SK-N-SH treated with all-trans-retinoic acid at 6 μM for 48 hours (cell line): Measurements from ENCODE around the gene MDM4.

Source experiments
- ATAC-seq: fragments of 200-7000 bp; cut with Tn5 transposase; 3 replicates; pipeline ENCODE4 v1.9.1; 2020; ENCODE audit warnings: mild to moderate bottlenecking, moderate library complexity
- ARNTL ChIP-seq: fragments of 450-650 bp; formaldehyde crosslinking; IDR thresholded peaks from 2 replicates; pipeline ENCODE4 v1.5.0; 2020; ENCODE audit warnings: low read depth, mild to moderate bottlenecking, moderate library complexity, borderline replicate concordance
- BACH2 ChIP-seq: fragments of 250-450 bp; sonication (Bioruptor Pico); IDR thresholded peaks from 2 replicates; pipeline ENCODE4 v1.9.0; 2021; ENCODE audit warnings: mild to moderate bottlenecking, borderline replicate concordance
- CSDC2 ChIP-seq: fragments of 250-450 bp; sonication (Bioruptor Pico); IDR thresholded peaks from 2 replicates; pipeline ENCODE4 v1.5.0; 2020; ENCODE audit warnings: mild to moderate bottlenecking, moderate library complexity
- ESRRG ChIP-seq: fragments of 250-450 bp; sonication (Bioruptor Pico); IDR thresholded peaks from 2 replicates; pipeline ENCODE4 v1.6.1; 2021; ENCODE audit warnings: mild to moderate bottlenecking
- GLIS3 ChIP-seq: fragments of 250-450 bp; sonication (Bioruptor Pico); IDR thresholded peaks from 2 replicates; pipeline ENCODE4 v1.5.0; 2020; ENCODE audit warnings: mild to moderate bottlenecking, moderate library complexity
- ISL1 ChIP-seq: fragments of 250-450 bp; sonication (Bioruptor Pico); IDR thresholded peaks from 2 replicates; pipeline ENCODE4 v2.1.2; 2022; ENCODE audit warnings: mild to moderate bottlenecking, moderate library complexity
- OSR1 ChIP-seq: fragments of 250-450 bp; sonication (Bioruptor Pico); IDR thresholded peaks from 2 replicates; pipeline ENCODE4 v1.8.0; 2022; ENCODE audit warnings: moderate library complexity, mild to moderate bottlenecking, inconsistent platforms
- PPARA ChIP-seq: fragments of 250-450 bp; sonication (Bioruptor Pico); IDR thresholded peaks from 2 replicates; pipeline ENCODE4 v1.5.0; 2020; ENCODE audit warnings: mild to moderate bottlenecking, borderline replicate concordance
- RARB ChIP-seq: fragments of 250-450 bp; sonication (Bioruptor Pico); IDR thresholded peaks from 2 replicates; pipeline ENCODE4 v1.8.0; 2021; ENCODE audit warnings: mild to moderate bottlenecking, moderate library complexity
- SNAI2 ChIP-seq: fragments of 250-450 bp; sonication (Bioruptor Pico); IDR thresholded peaks from 2 replicates; pipeline ENCODE4 v1.5.0; 2020; ENCODE audit warnings: mild to moderate bottlenecking, moderate library complexity
- TCF4 ChIP-seq: fragments of 250-450 bp; sonication (Bioruptor Pico); IDR thresholded peaks from 2 replicates; pipeline ENCODE4 v1.8.0; 2021; ENCODE audit warnings: mild to moderate bottlenecking, moderate library complexity, borderline replicate concordance
- ZC3H10 ChIP-seq: fragments of 250-450 bp; sonication (Bioruptor Pico); IDR thresholded peaks from 2 replicates; pipeline ENCODE4 v1.5.1; 2021; ENCODE audit warnings: mild to moderate bottlenecking, moderate library complexity
- ZFP3 ChIP-seq: fragments of 250-450 bp; sonication (Bioruptor Pico); IDR thresholded peaks from 2 replicates; pipeline ENCODE4 v1.5.0; 2020; ENCODE audit warnings: mild to moderate bottlenecking, moderate library complexity
- ZNF565 ChIP-seq: fragments of 450-650 bp; formaldehyde crosslinking; conservative IDR thresholded peaks from 2 replicates; pipeline ENCODE4 v1.5.0; 2020; ENCODE audit warnings: low read depth, mild to moderate bottlenecking, moderate library complexity
- ZNF70 ChIP-seq: fragments of 450-650 bp; formaldehyde crosslinking; IDR thresholded peaks from 2 replicates; pipeline ENCODE4 v1.5.0; 2020; ENCODE audit warnings: mild to moderate bottlenecking, moderate library complexity
- TF ChIP-seq, protein P1 (sequence below): fragments of 250-450 bp; sonication (Bioruptor Pico); IDR thresholded peaks from 2 replicates; pipeline ENCODE4 v1.8.0; 2020; ENCODE audit warnings: mild to moderate bottlenecking, moderate library complexity, borderline replicate concordance
- TF ChIP-seq, protein P2 (sequence below): fragments of 250-450 bp; sonication (Bioruptor Pico); IDR thresholded peaks from 2 replicates; pipeline ENCODE4 v1.5.0; 2020; ENCODE audit warnings: mild to moderate bottlenecking, moderate library complexity
- TF ChIP-seq, protein P3 (sequence below): fragments of 250-450 bp; sonication (Bioruptor Pico); IDR thresholded peaks from 2 replicates; pipeline ENCODE4 v1.5.1; 2021; ENCODE audit warnings: mild to moderate bottlenecking, moderate library complexity
- TF ChIP-seq, protein P4 (sequence below): fragments of 250-450 bp; sonication (Bioruptor Pico); IDR thresholded peaks from 2 replicates; pipeline ENCODE4 v1.5.1; 2020; ENCODE audit warnings: low read depth, mild to moderate bottlenecking, moderate library complexity
- TF ChIP-seq, protein P5 (sequence below): fragments of 250-450 bp; sonication (Bioruptor Pico); IDR thresholded peaks from 2 replicates; pipeline ENCODE4 v1.8.0; 2021; ENCODE audit warnings: low read depth, mild to moderate bottlenecking, moderate library complexity, borderline replicate concordance

The MDM4 gene

DNA sequence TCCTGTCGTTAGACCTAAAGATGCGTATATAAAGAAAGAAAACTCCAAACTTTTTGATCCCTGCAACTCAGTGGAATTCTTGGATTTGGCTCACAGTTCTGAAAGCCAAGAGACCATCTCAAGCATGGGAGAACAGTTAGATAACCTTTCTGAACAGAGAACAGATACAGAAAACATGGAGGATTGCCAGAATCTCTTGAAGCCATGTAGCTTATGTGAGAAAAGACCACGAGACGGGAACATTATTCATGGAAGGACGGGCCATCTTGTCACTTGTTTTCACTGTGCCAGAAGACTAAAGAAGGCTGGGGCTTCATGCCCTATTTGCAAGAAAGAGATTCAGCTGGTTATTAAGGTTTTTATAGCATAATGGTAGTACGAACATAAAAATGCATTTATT, 33.1 kb downstream of the MDM4 start:
- TF ChIP-seq, protein P1, sequence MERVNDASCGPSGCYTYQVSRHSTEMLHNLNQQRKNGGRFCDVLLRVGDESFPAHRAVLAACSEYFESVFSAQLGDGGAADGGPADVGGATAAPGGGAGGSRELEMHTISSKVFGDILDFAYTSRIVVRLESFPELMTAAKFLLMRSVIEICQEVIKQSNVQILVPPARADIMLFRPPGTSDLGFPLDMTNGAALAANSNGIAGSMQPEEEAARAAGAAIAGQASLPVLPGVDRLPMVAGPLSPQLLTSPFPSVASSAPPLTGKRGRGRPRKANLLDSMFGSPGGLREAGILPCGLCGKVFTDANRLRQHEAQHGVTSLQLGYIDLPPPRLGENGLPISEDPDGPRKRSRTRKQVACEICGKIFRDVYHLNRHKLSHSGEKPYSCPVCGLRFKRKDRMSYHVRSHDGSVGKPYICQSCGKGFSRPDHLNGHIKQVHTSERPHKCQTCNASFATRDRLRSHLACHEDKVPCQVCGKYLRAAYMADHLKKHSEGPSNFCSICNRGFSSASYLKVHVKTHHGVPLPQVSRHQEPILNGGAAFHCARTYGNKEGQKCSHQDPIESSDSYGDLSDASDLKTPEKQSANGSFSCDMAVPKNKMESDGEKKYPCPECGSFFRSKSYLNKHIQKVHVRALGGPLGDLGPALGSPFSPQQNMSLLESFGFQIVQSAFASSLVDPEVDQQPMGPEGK (CRISPR knock-in tag) = no peak
- TF ChIP-seq CSDC2 (CRISPR knock-in tag) = no peak
- no peak for TF ChIP-seq TCF4
- no peak for TF ChIP-seq ZNF565 (CRISPR knock-in tag)
- TF ChIP-seq, protein P2, sequence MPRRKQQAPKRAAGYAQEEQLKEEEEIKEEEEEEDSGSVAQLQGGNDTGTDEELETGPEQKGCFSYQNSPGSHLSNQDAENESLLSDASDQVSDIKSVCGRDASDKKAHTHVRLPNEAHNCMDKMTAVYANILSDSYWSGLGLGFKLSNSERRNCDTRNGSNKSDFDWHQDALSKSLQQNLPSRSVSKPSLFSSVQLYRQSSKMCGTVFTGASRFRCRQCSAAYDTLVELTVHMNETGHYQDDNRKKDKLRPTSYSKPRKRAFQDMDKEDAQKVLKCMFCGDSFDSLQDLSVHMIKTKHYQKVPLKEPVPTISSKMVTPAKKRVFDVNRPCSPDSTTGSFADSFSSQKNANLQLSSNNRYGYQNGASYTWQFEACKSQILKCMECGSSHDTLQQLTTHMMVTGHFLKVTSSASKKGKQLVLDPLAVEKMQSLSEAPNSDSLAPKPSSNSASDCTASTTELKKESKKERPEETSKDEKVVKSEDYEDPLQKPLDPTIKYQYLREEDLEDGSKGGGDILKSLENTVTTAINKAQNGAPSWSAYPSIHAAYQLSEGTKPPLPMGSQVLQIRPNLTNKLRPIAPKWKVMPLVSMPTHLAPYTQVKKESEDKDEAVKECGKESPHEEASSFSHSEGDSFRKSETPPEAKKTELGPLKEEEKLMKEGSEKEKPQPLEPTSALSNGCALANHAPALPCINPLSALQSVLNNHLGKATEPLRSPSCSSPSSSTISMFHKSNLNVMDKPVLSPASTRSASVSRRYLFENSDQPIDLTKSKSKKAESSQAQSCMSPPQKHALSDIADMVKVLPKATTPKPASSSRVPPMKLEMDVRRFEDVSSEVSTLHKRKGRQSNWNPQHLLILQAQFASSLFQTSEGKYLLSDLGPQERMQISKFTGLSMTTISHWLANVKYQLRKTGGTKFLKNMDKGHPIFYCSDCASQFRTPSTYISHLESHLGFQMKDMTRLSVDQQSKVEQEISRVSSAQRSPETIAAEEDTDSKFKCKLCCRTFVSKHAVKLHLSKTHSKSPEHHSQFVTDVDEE = no peak
- TF ChIP-seq, protein P3, sequence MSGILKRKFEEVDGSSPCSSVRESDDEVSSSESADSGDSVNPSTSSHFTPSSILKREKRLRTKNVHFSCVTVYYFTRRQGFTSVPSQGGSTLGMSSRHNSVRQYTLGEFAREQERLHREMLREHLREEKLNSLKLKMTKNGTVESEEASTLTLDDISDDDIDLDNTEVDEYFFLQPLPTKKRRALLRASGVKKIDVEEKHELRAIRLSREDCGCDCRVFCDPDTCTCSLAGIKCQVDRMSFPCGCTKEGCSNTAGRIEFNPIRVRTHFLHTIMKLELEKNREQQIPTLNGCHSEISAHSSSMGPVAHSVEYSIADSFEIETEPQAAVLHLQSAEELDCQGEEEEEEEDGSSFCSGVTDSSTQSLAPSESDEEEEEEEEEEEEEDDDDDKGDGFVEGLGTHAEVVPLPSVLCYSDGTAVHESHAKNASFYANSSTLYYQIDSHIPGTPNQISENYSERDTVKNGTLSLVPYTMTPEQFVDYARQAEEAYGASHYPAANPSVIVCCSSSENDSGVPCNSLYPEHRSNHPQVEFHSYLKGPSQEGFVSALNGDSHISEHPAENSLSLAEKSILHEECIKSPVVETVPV (CRISPR knock-in tag) = no peak
- TF ChIP-seq RARB (CRISPR knock-in tag) = no peak
- TF ChIP-seq ISL1 (CRISPR knock-in tag) = no peak
- no peak for TF ChIP-seq OSR1
- no peak for TF ChIP-seq SNAI2
- TF ChIP-seq GLIS3 (CRISPR knock-in tag) = no peak
- no peak for TF ChIP-seq ZFP3 (CRISPR knock-in tag)
- TF ChIP-seq ARNTL (CRISPR knock-in tag) = no peak
- TF ChIP-seq ESRRG (CRISPR knock-in tag) = no peak
- ATAC-seq = no peak

DNA sequence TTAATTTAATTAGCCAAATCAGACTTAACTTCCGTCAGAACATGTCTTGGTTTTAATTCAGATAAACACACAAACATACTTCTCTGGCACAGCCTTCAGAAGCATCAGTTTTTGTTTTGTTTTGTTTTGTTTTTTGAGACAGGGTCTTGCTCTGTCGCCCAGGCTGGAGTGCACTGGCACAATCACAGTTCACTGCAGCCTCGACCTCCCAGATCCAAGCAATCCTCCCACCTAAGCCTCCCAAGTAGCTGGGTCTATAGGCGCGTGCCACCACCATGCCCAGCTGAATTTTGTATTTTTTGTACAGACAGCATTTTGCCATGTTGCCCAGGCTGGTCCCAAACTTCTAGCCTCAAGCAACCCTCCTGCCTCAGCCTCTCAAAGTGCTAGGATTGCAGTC, 34.7 kb downstream of the MDM4 start:
- ATAC-seq = no peak
- TF ChIP-seq PPARA (CRISPR knock-in tag) = no peak
- TF ChIP-seq, protein P2 = no peak
- no peak for TF ChIP-seq ZNF70 (CRISPR knock-in tag)
- no peak for TF ChIP-seq ZC3H10 (CRISPR knock-in tag)
- no peak for TF ChIP-seq ZFP3 (CRISPR knock-in tag)
- no peak for TF ChIP-seq TCF4
- TF ChIP-seq, protein P4, sequence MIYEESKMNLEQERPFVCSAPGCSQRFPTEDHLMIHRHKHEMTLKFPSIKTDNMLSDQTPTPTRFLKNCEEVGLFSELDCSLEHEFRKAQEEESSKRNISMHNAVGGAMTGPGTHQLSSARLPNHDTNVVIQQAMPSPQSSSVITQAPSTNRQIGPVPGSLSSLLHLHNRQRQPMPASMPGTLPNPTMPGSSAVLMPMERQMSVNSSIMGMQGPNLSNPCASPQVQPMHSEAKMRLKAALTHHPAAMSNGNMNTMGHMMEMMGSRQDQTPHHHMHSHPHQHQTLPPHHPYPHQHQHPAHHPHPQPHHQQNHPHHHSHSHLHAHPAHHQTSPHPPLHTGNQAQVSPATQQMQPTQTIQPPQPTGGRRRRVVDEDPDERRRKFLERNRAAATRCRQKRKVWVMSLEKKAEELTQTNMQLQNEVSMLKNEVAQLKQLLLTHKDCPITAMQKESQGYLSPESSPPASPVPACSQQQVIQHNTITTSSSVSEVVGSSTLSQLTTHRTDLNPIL (CRISPR knock-in tag) = no peak
- no peak for TF ChIP-seq SNAI2
- no peak for TF ChIP-seq BACH2 (CRISPR knock-in tag)
- TF ChIP-seq, protein P5, sequence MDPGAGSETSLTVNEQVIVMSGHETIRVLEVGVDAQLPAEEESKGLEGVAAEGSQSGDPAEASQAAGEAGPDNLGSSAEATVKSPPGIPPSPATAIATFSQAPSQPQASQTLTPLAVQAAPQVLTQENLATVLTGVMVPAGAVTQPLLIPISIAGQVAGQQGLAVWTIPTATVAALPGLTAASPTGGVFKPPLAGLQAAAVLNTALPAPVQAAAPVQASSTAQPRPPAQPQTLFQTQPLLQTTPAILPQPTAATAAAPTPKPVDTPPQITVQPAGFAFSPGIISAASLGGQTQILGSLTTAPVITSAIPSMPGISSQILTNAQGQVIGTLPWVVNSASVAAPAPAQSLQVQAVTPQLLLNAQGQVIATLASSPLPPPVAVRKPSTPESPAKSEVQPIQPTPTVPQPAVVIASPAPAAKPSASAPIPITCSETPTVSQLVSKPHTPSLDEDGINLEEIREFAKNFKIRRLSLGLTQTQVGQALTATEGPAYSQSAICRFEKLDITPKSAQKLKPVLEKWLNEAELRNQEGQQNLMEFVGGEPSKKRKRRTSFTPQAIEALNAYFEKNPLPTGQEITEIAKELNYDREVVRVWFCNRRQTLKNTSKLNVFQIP = no peak
- no peak for TF ChIP-seq OSR1
- no peak for TF ChIP-seq ARNTL (CRISPR knock-in tag)
- no peak for TF ChIP-seq ESRRG (CRISPR knock-in tag)
- TF ChIP-seq GLIS3 (CRISPR knock-in tag) = no peak
- TF ChIP-seq, protein P1 (CRISPR knock-in tag) = no peak
- TF ChIP-seq ISL1 (CRISPR knock-in tag) = no peak
- no peak for TF ChIP-seq CSDC2 (CRISPR knock-in tag)
- TF ChIP-seq, protein P3 (CRISPR knock-in tag) = no peak
- TF ChIP-seq, all 23 proteins: peak for 0
